ENCODE results near the gene NECTIN1.

NECTIN1 gene

GRCh38 chr11:119728651-119729580 lies at the start of gene NECTIN1:
Gene NECTIN1 (minus strand): TSS chr11:119729200. CDS start chr11:119728553, 647 bp downstream.
- peak; percentile 85 for DNase-seq

GRCh38 chr11:119778391-119779194 lies 49.6 kb upstream of the NECTIN1 start:
- no peak for DNase-seq

- DNase-seq, result no peak
Measured at GRCh38 chr11:119777940-119778339, 48.9 kb upstream of the NECTIN1 start.

- DNase-seq, result no peak
Measured at GRCh38 chr11:119776651-119777050, 47.7 kb upstream of the NECTIN1 start.

GRCh38 chr11:119776031-119776636 lies 47.1 kb upstream of the NECTIN1 start:
- DNase-seq, result no peak

- DNase-seq, result peak; percentile 46
Measured at GRCh38 chr11:119774172-119774763, 45.3 kb upstream of the NECTIN1 start.

- DNase-seq, result no peak
Measured at GRCh38 chr11:119772641-119773415, 43.8 kb upstream of the NECTIN1 start.

- no peak for DNase-seq
Measured at GRCh38 chr11:119772076-119772475, 43.1 kb upstream of the NECTIN1 start.

- no peak for DNase-seq
Measured at GRCh38 chr11:119771172-119771770, 42.3 kb upstream of the NECTIN1 start.

GRCh38 chr11:119765628-119766027 lies 36.6 kb upstream of the NECTIN1 start:
- DNase-seq, result no peak

- DNase-seq, result peak; percentile 34
Measured at GRCh38 chr11:119764108-119764868, 35.3 kb upstream of the NECTIN1 start.

GRCh38 chr11:119763071-119763728 lies 34.2 kb upstream of the NECTIN1 start:
- no peak for DNase-seq

- no peak for DNase-seq
Measured at GRCh38 chr11:119759747-119760412, 30.9 kb upstream of the NECTIN1 start.

GRCh38 chr11:119759324-119759723 lies 30.3 kb upstream of the NECTIN1 start:
- DNase-seq, result peak; percentile 79

- DNase-seq, result peak; percentile 65
Measured at GRCh38 chr11:119758291-119758690, 29.3 kb upstream of the NECTIN1 start.

GRCh38 chr11:119757378-119757777 lies 28.4 kb upstream of the NECTIN1 start:
- DNase-seq, result no peak

GRCh38 chr11:119756169-119756865 lies 27.3 kb upstream of the NECTIN1 start:
- DNase-seq, result no peak

- no peak for DNase-seq
Measured at GRCh38 chr11:119755356-119756071, 26.5 kb upstream of the NECTIN1 start.

All from fibroblast of skin of right biceps (primary cell).